H9 (cell line): ENCODE data around the gene VSIR. TPM values are rescaled to one million over a fixed set of nuclear protein-coding genes. Genes with fewer than 3 reads are reported as not detected.

Source experiments
- DNase-seq: peaks from one replicate; pipeline ENCODE4 v3.0.0-alpha.2; 2017
- H2AFZ ChIP-seq: one replicate; pipeline ENCODE4 v1.6.1; 2013; ENCODE audit warnings: mild to moderate bottlenecking, low read length, control low read depth, moderate library complexity
- H2AK5ac ChIP-seq: 2 replicates; pipeline ENCODE4 v1.6.1; 2013; ENCODE audit warnings: low read length, control low read depth, mixed read lengths; ENCODE audit not compliant: insufficient read length
- H2BK120ac ChIP-seq: one replicate; pipeline ENCODE4 v1.6.1; 2013; ENCODE audit warnings: low read depth, mild to moderate bottlenecking, low read length, control low read depth, inconsistent platforms; ENCODE audit not compliant: poor library complexity, severe bottlenecking
- H2BK12ac ChIP-seq: 2 replicates; pipeline ENCODE4 v1.6.1; 2013; ENCODE audit warnings: low read length, control low read depth, mixed read lengths, low read depth; ENCODE audit not compliant: insufficient read length
- H2BK15ac ChIP-seq: 2 replicates; pipeline ENCODE4 v1.6.1; 2013; ENCODE audit warnings: low read depth, low read length, control low read depth
- H2BK20ac ChIP-seq: one replicate; pipeline ENCODE4 v1.6.1; 2013; ENCODE audit warnings: low read depth, mild to moderate bottlenecking, low read length, control low read depth, inconsistent platforms; ENCODE audit not compliant: poor library complexity, severe bottlenecking
- H2BK5ac ChIP-seq: 2 replicates; pipeline ENCODE4 v1.6.1; 2013; ENCODE audit warnings: low read length, control low read depth, mixed read lengths; ENCODE audit not compliant: insufficient read length
- H3K14ac ChIP-seq: 2 replicates; pipeline ENCODE4 v1.6.1; 2013; ENCODE audit warnings: low read length, control low read depth; ENCODE audit not compliant: insufficient read depth
- H3K18ac ChIP-seq: 2 replicates; pipeline ENCODE4 v1.6.1; 2013; ENCODE audit warnings: low read depth, mild to moderate bottlenecking, mixed read lengths, low read length, control low read depth; ENCODE audit not compliant: insufficient read length
- H3K23ac ChIP-seq: 2 replicates; pipeline ENCODE4 v1.6.1; 2013; ENCODE audit warnings: low read length, control low read depth, mixed read lengths, low read depth; ENCODE audit not compliant: insufficient read length
- H3K23me2 ChIP-seq: 2 replicates; pipeline ENCODE4 v1.6.1; 2013; ENCODE audit warnings: low read depth, mild to moderate bottlenecking, mixed read lengths, low read length, control low read depth; ENCODE audit not compliant: insufficient read length, poor library complexity, severe bottlenecking
- H3K27ac ChIP-seq: 2 replicates; pipeline ENCODE4 v1.5.1; 2013; ENCODE audit warnings: low read length, control low read depth, mixed read lengths, low read depth; ENCODE audit not compliant: insufficient read length
- H3K27me3 ChIP-seq: 2 replicates; pipeline ENCODE4 v1.6.1; 2013; ENCODE audit warnings: low read length, control low read depth, inconsistent platforms; ENCODE audit not compliant: insufficient read depth
- H3K4ac ChIP-seq: 2 replicates; pipeline ENCODE4 v1.6.1; 2013; ENCODE audit warnings: low read depth, mild to moderate bottlenecking, control low read depth, inconsistent platforms, low read length, moderate library complexity
- H3K4me1 ChIP-seq: 2 replicates; pipeline ENCODE4 v1.6.1; 2013; ENCODE audit warnings: low read length, control low read depth, inconsistent platforms; ENCODE audit not compliant: insufficient read depth
- H3K4me2 ChIP-seq: 2 replicates; pipeline ENCODE4 v1.6.1; 2013; ENCODE audit warnings: low read length, control low read depth, mixed read lengths; ENCODE audit not compliant: insufficient read length, insufficient read depth
- H3K56ac ChIP-seq: 2 replicates; pipeline ENCODE4 v1.6.1; 2013; ENCODE audit warnings: low read depth, mild to moderate bottlenecking, mixed read lengths, low read length, control low read depth; ENCODE audit not compliant: insufficient read length
- H3K79me1 ChIP-seq: 2 replicates; pipeline ENCODE4 v1.6.1; 2013; ENCODE audit warnings: low read depth, mild to moderate bottlenecking, moderate library complexity, low read length, control low read depth, inconsistent platforms; ENCODE audit not compliant: insufficient read depth, poor library complexity, severe bottlenecking
- H3K79me2 ChIP-seq: 2 replicates; pipeline ENCODE4 v1.6.1; 2013; ENCODE audit warnings: low read length, control low read depth, inconsistent platforms; ENCODE audit not compliant: insufficient read depth
- H3K9ac ChIP-seq: 2 replicates; pipeline ENCODE4 v1.6.1; 2013; ENCODE audit warnings: low read length, control low read depth, mixed read lengths; ENCODE audit not compliant: insufficient read length; ENCODE audit errors: extremely low read depth
- H3K9me3 ChIP-seq: one replicate; pipeline ENCODE4 v1.6.1; 2013; ENCODE audit warnings: low read depth, low read length, inconsistent platforms; ENCODE audit not compliant: control insufficient read depth
- H3T11ph ChIP-seq: one replicate; pipeline ENCODE4 v1.6.1; 2013; ENCODE audit warnings: mild to moderate bottlenecking, low read length, control low read depth, inconsistent platforms
- H4K20me1 ChIP-seq: one replicate; pipeline ENCODE4 v1.6.1; 2013; ENCODE audit not compliant: control insufficient read depth, insufficient read length, insufficient read depth
- H4K5ac ChIP-seq: 2 replicates; pipeline ENCODE4 v1.6.1; 2013; ENCODE audit warnings: low read depth, mild to moderate bottlenecking, mixed read lengths, low read length, control low read depth; ENCODE audit not compliant: insufficient read length
- H4K8ac ChIP-seq: replicated peaks from 2 replicates; pipeline ENCODE4 v1.6.1; 2013; ENCODE audit warnings: low read length, control low read depth, mixed read lengths, low read depth; ENCODE audit not compliant: insufficient read length
- H4K91ac ChIP-seq: 2 replicates; pipeline ENCODE4 v1.6.1; 2013; ENCODE audit warnings: low read depth, mild to moderate bottlenecking, moderate library complexity, mixed read lengths, low read length, control low read depth; ENCODE audit not compliant: insufficient read length
- H3K27ac Mint-ChIP-seq, 3 experiments: 2 replicates in 2 of 3; 3 replicates in 1 of 3; pipeline ENCODE4 v1.8.0; 2020 to 2021; ENCODE audit warnings: mixed read lengths in 3 of 3, mild to moderate bottlenecking in 1 of 3, moderate library complexity in 1 of 3
- H3K27me3 Mint-ChIP-seq: 2 replicates; pipeline ENCODE4 v1.8.0; 2021; ENCODE audit warnings: low read depth, mild to moderate bottlenecking, moderate library complexity, mixed read lengths
- H3K36me3 Mint-ChIP-seq, 3 experiments: 2 replicates in 2 of 3; 3 replicates in 1 of 3; pipeline ENCODE4 v1.8.0; 2020 to 2021; ENCODE audit warnings: low read depth in 3 of 3, mixed read lengths in 3 of 3; ENCODE audit not compliant: insufficient read depth in 1 of 3
- H3K4me1 Mint-ChIP-seq, 2 experiments: 2 replicates each; pipeline ENCODE4 v1.8.0; 2020; ENCODE audit warnings: mixed read lengths in 2 of 2
- H3K4me3 Mint-ChIP-seq, 2 experiments: 2 replicates in 1 of 2; 3 replicates in 1 of 2; pipeline ENCODE4 v1.8.0; 2020 to 2021; ENCODE audit warnings: mild to moderate bottlenecking in 2 of 2, mixed read lengths in 2 of 2, moderate library complexity in 1 of 2
- H3K9me3 Mint-ChIP-seq, 2 experiments: 2 replicates in 1 of 2; 3 replicates in 1 of 2; pipeline ENCODE4 v1.8.0; 2020; ENCODE audit warnings: mild to moderate bottlenecking in 2 of 2, mixed read lengths in 2 of 2, moderate library complexity in 1 of 2
- CTCF ChIP-seq: fragments of 200-600 bp; sonication (generic); conservative IDR thresholded peaks from 3 replicates; pipeline ENCODE4 v1.8.0; 2021; ENCODE audit warnings: antibody characterized with exemption, mild to moderate bottlenecking
- WGBS: extraction: QIAGEN DNeasy Blood & Tissue Kit; methylation state at CpG from one replicate; pipeline ENCODE4 v1.1.7; 2013; ENCODE audit warnings: missing lambda C conversion rate, low lambda C conversion rate, mixed read lengths; ENCODE audit not compliant: insufficient read length; ENCODE audit errors: extremely low coverage; 5-methylcytosine and 5-hydroxymethylcytosine counted together
- total RNA-seq: library from RNA; stranded (reverse); gene quantifications from 2 replicates; pipeline ENCODE4 v1.2.1, GENCODE V29; 2021

VSIR gene
- total RNA-seq, 1 experiment from 2014 or later: 0.11 TPM

DNA sequence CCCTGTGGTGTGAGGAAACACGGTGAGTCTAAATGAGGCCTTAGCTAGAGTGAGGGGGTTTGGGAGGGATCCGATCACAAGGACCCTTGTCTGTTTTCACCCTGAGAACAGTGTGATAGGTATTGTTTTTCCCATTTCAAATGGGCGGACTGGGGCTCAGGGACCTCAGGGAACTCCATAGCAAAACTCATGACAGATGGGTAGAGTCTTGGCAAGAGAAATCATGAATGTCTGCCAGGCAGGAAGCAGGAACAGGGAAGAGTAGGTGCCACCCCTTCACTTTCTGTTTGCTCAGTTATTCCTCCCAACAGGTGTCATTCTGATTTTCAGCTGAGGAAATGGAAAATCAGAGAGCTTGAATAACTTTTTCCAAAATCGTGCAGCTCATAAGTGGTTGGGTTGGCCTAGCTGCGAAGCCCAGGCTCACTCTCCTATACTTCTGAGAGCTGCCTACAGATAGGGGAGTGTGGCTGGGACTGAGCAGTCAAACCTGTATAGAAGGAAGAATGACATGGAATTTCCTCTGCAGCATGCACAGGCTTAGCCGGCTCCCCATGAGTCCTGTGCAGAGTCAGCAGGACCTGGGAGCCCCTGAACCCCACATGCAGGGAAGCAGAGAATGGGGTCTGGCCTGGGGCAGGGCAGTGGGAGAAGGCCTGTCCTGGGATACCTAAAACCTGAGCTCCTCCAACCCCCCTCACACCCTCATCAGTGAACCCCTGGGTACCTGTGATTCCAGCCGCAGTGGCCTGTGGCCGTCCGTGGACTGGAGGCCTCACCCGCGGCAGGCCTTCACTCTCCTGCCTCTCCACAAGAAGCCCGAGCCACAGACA lies 36.1 kb downstream of the VSIR start:
- Histone ChIP-seq H3K4ac (no peak overlapping the region), H3K23ac (no peak overlapping the region), H3K18ac (no peak overlapping the region), H4K5ac (no peak overlapping the region), H3K14ac (no peak overlapping the region), H3K9ac (no peak overlapping the region), H3K27ac (no peak overlapping the region), H3K4me2 (no peak overlapping the region), H3K79me1 (no peaks in the 10 kb centered on the region), H3K23me2 (no peaks in the 10 kb centered on the region), H3K9me3 (no peaks in the 10 kb centered on the region), H2BK120ac (no peak overlapping the region), H2BK15ac (no peak overlapping the region), H4K91ac (no peak overlapping the region), H2BK5ac (no peak overlapping the region), H2AFZ (no peak overlapping the region), H4K8ac (no peak overlapping the region), H2BK12ac (no peak overlapping the region), H3K4me1 (peaks cover 3% of the 10 kb centered on the region; the same call in 1 of the 2 replicates), H2AK5ac (no peak overlapping the region), H3K79me2 (no peaks in the 10 kb centered on the region), H4K20me1 (no peaks in the 10 kb centered on the region), H2BK20ac (no peak overlapping the region), H3K27me3 (no peaks in the 10 kb centered on the region), H3K56ac (no peak overlapping the region), H3T11ph (no peak overlapping the region)
- TF ChIP-seq CTCF: no peak
- Mint-ChIP-seq H3K4me3 (no peak overlapping the region), H3K27me3 (peaks cover 3% of the 10 kb centered on the region), H3K27ac (peak overlapping the region in 1 of 3 experiments; percentile 27; a peak in 1 of 7 replicates), H3K9me3 (peaks cover 0 to under 1% of the 10 kb centered on the region in 2 experiments; a peak in 1 of 5 replicates), H3K36me3 (no peaks in the 10 kb centered on the region), H3K4me1 (peaks cover 7 to 13% of the 10 kb centered on the region in 2 experiments)
- DNase-seq: no peak
- WGBS: no CpG with 5 or more reads among the region's 12 CpGs
